DMS53 (cell line): ENCODE data around the gene ARHGEF7.

Experiments
- DNase-seq: peaks from one replicate; lab custom pipeline; 2025; lab: John Stamatoyannopoulos, UW

Gene ARHGEF7

DNA sequence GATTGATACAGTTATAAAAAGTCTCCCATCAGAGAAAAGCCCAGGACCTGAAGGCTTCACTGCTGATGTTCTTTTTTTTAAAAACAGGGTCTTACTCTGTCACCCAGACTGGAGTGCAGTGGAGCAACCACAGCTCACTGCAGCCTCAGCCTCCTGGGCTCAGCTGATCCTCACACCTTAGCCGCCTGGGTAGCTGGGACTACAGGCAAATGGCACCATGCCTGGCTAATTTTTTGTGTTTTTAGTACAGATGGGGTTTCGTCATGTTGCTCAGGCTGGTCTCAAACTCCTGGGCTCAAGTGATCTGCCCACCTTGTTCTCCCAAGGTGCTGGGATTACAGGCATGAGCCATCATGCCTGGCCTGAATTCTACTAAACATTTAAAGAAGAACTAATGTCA lies 238.4 kb downstream of the ARHGEF7 start:
- no peak for DNase-seq

DNA sequence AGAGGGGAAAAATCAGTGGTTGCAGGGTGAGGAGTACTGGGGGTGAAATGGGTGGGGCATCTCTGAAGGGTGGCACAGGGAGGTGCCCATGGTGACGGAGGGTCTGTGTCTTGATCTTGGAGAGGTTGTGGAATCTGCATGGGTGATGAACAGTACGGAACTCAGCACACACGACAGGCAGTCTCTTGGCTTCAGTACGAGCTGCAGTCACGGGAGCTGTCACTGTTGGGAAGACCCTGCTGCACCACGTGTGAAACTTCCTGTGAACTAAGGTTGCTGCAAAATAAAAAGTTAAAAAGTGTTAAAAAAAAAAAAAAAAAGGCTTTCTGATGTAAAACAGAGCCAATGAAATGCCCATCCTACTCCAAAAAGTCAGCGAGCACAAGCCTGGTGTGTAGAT lies 239.7 kb downstream of the ARHGEF7 start:
- no peak for DNase-seq
